Measurements from ENCODE around the gene MBP. TPM values are rescaled to one million over a fixed set of nuclear protein-coding genes. Genes with fewer than 3 reads are reported as not detected.

The MBP gene
- total and polyA plus RNA-seq, 4 experiments from 2014 or later = 92.2 to 187 (median 149) TPM

DNA sequence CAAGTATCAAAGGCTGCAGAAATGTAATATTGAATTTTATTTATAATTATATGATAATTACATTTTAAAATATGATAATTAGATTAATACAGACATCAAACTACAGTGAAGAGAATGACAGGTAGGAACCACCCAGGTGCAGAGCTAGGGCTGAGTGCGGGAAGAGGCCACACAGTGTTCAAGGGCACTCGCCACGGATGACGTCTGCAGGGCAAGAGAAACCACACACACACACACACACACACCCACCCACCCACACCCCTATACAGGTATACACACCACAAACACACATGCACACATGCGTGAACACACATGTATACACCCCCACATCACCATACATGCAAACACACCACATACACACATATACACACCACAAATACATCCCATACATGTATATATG, 41.2 kb downstream of the MBP start:
- CTCF ChIA-PET (ENCODE audit: partially characterized antibody) = interaction anchor here (1.3 kb wide), 1 partner anchor 18 kb away, joined by 3 read pairs; no protein-coding TSS in a partner anchor
- DNase-seq = no peak
- Mint-ChIP-seq H3K27me3 (no peaks in the 10 kb centered on the region), H3K4me1 (peaks cover 52 to 83% (median 68%) of the 10 kb centered on the region in 4 donors), H3K9me3 (no peaks in the 10 kb centered on the region), H3K36me3 (peaks cover 37 to 55% of the 10 kb centered on the region in 2 donors), H3K4me3 (peak overlapping the region in 2 of 8 donors; percentile 33 to 48), H3K27ac (peak overlapping the region in 6 of 7 donors; percentile 1 to 87 (median 66))
- peaks cover 72% of the 10 kb centered on the region for H3K4me1 ChIP-seq (ENCODE audit: insufficient read depth, low read length)
- no peaks in the 10 kb centered on the region for H3K9me3 ChIP-seq (ENCODE audit: control insufficient read depth in 1 of 2, low read length in 2 of 2)
- H3K27me3 ChIP-seq (ENCODE audit: insufficient read depth, low read length) = no peaks in the 10 kb centered on the region
- H3K36me3 ChIP-seq (ENCODE audit: insufficient read depth, low read length) = peaks cover 16% of the 10 kb centered on the region
- no peak overlapping the region for H3K27ac ChIP-seq (ENCODE audit: low read depth, low read length)
- POLR2A ChIA-PET (ENCODE audit: partially characterized antibody) = interaction anchor here (1.0 kb wide), 2 partner anchors 21 to 41 kb away, joined by 3 read pairs; partner anchors contain the start of gene MBP
- H3K4me3 ChIP-seq (ENCODE audit: low read length in 2 of 2) = no peak overlapping the region
- intact Hi-C loops (cut with micrococcal nuclease) = no loop called here

DNA sequence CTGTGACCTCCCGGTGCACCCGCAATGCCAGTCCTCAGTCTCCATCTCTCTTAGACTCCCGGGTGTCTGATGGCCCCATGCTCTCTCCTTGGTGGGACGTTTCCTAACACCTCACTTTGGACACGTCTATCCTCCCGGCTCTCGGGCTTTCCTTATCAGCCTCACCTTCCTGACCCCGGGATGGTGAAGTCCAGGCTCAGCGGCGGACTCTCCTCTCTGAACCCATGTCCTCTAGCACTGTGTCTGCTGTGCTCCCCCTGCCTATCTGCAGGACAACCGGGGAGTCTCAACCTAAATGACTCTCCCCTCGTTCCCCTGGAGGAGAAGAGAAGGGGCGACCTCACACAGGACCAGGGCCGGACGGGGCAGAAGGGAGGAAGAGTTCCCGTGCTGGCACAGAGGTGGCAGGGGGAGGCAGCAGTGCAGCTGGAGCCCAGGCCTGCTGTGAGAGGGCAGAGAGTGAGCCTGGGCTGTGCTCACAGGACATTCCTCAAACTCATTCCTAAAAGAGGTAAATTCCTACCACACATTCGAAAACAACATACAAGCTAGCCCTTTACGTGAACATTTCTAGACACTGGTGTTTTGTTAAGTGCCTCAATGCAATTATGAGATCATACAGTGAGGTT, 41.9 kb downstream of the MBP start:
- peak overlapping the region in 3 of 8 donors; percentile 33 to 69 (median 37) for H3K4me3 Mint-ChIP-seq
- no peaks in the 10 kb centered on the region for H3K27me3 Mint-ChIP-seq
- peaks cover 71% of the 10 kb centered on the region for H3K4me1 ChIP-seq (ENCODE audit: insufficient read depth, low read length)

GRCh38 chr18:77089723-77090285, 42.8 kb downstream of the MBP start:
- no peaks in the 10 kb centered on the region for H3K27me3 ChIP-seq (ENCODE audit: insufficient read depth, low read length)
- ChIA-PET CTCF (ENCODE audit: partially characterized antibody) (interaction anchor here (1.1 kb wide), 1 partner anchor 12 kb away, joined by 5 read pairs; no protein-coding TSS in a partner anchor), POLR2A (ENCODE audit: partially characterized antibody) (no interaction called here)
- no peaks in the 10 kb centered on the region for H3K9me3 Mint-ChIP-seq
- no peaks in the 10 kb centered on the region for H3K9me3 ChIP-seq (ENCODE audit: control insufficient read depth in 1 of 2, low read length in 2 of 2)
- H3K27ac Mint-ChIP-seq = peak overlapping the region; percentile 58 to 89 (median 74)
- intact Hi-C loops (cut with micrococcal nuclease) = no loop called here
- DNase-seq = no peak
- H3K36me3 ChIP-seq (ENCODE audit: insufficient read depth, low read length) = peaks cover 14% of the 10 kb centered on the region
- no peaks in the 10 kb centered on the region for H3K27me3 Mint-ChIP-seq
- H3K4me3 ChIP-seq (ENCODE audit: low read length in 2 of 2) = no peak overlapping the region
- H3K27ac ChIP-seq (ENCODE audit: low read depth, low read length) = no peak overlapping the region
- peaks cover 68% of the 10 kb centered on the region for H3K4me1 ChIP-seq (ENCODE audit: insufficient read depth, low read length)
- H3K36me3 Mint-ChIP-seq = peaks cover 34 to 51% of the 10 kb centered on the region in 2 donors
- H3K4me3 Mint-ChIP-seq = no peak overlapping the region
- peaks cover 54 to 83% (median 67%) of the 10 kb centered on the region in 4 donors for H3K4me1 Mint-ChIP-seq

More for the DNA sequence above, 41.9 kb downstream of the MBP start:
- POLR2A ChIA-PET (ENCODE audit: partially characterized antibody) = interaction anchor here (1.0 kb wide), 2 partner anchors 20 to 42 kb away, joined by 3 read pairs; partner anchors contain the start of gene MBP
- Mint-ChIP-seq H3K4me1 (peaks cover 58 to 83% (median 69%) of the 10 kb centered on the region in 4 donors), H3K9me3 (no peaks in the 10 kb centered on the region), H3K27ac (peak overlapping the region; percentile 58 to 89 (median 78)), H3K36me3 (peaks cover 40 to 56% of the 10 kb centered on the region in 2 donors)
- Histone ChIP-seq H3K27me3 (ENCODE audit: insufficient read depth, low read length) (no peaks in the 10 kb centered on the region), H3K9me3 (ENCODE audit: control insufficient read depth in 1 of 2, low read length in 2 of 2) (no peaks in the 10 kb centered on the region), H3K4me3 (ENCODE audit: low read length in 2 of 2) (no peak overlapping the region), H3K27ac (ENCODE audit: low read depth, low read length) (no peak overlapping the region), H3K36me3 (ENCODE audit: insufficient read depth, low read length) (peaks cover 16% of the 10 kb centered on the region)
- CTCF ChIA-PET (ENCODE audit: partially characterized antibody) = interaction anchor here (1.1 to 1.3 kb wide), 2 partner anchors 11 to 17 kb away, joined by 3 to 5 read pairs; no protein-coding TSS in a partner anchor
- DNase-seq = no peak
- intact Hi-C loops (cut with micrococcal nuclease) = no loop called here

- H3K27ac ChIP-seq (ENCODE audit: low read depth, low read length) = no peak overlapping the region
- DNase-seq = no peak
- ChIA-PET CTCF (ENCODE audit: partially characterized antibody) (no interaction called here), POLR2A (ENCODE audit: partially characterized antibody) (no interaction called here)
- no peaks in the 10 kb centered on the region for H3K9me3 ChIP-seq (ENCODE audit: control insufficient read depth in 1 of 2, low read length in 2 of 2)
- H3K4me3 ChIP-seq (ENCODE audit: low read length in 2 of 2) = no peak overlapping the region
- peak overlapping the region in 2 of 8 donors; percentile 7 to 12 for H3K4me3 Mint-ChIP-seq
- no peaks in the 10 kb centered on the region for H3K27me3 Mint-ChIP-seq
- H3K27me3 ChIP-seq (ENCODE audit: insufficient read depth, low read length) = no peaks in the 10 kb centered on the region
- H3K36me3 ChIP-seq (ENCODE audit: insufficient read depth, low read length) = peaks cover 8% of the 10 kb centered on the region
- H3K4me1 ChIP-seq (ENCODE audit: insufficient read depth, low read length) = peaks cover 68% of the 10 kb centered on the region
- intact Hi-C loops (cut with micrococcal nuclease) = no loop called here
- H3K9me3 Mint-ChIP-seq = no peaks in the 10 kb centered on the region
- peak overlapping the region; percentile 58 to 90 (median 78) for H3K27ac Mint-ChIP-seq
- H3K4me1 Mint-ChIP-seq = peaks cover 58 to 83% (median 68%) of the 10 kb centered on the region in 4 donors
- H3K36me3 Mint-ChIP-seq = peaks cover 31 to 53% of the 10 kb centered on the region in 2 donors
These were observed 43.4 kb downstream of the MBP start for GRCh38 chr18:77088963-77089722.

- Mint-ChIP-seq H3K4me1 (peaks cover 59 to 85% (median 69%) of the 10 kb centered on the region in 4 donors), H3K4me3 (no peak overlapping the region), H3K36me3 (peaks cover 29 to 54% of the 10 kb centered on the region in 2 donors), H3K27ac (no peak overlapping the region), H3K9me3 (no peaks in the 10 kb centered on the region), H3K27me3 (no peaks in the 10 kb centered on the region)
- no peak overlapping the region for H3K4me3 ChIP-seq (ENCODE audit: low read length in 2 of 2)
- DNase-seq = no peak
- H3K27ac ChIP-seq (ENCODE audit: low read depth, low read length) = no peak overlapping the region
- H3K4me1 ChIP-seq (ENCODE audit: insufficient read depth, low read length) = peaks cover 78% of the 10 kb centered on the region
- no peaks in the 10 kb centered on the region for H3K27me3 ChIP-seq (ENCODE audit: insufficient read depth, low read length)
- peaks cover 11% of the 10 kb centered on the region for H3K36me3 ChIP-seq (ENCODE audit: insufficient read depth, low read length)
- intact Hi-C loops (cut with micrococcal nuclease) = no loop called here
- POLR2A ChIA-PET (ENCODE audit: partially characterized antibody) = no interaction called here
- CTCF ChIA-PET (ENCODE audit: partially characterized antibody) = no interaction called here
- no peaks in the 10 kb centered on the region for H3K9me3 ChIP-seq (ENCODE audit: control insufficient read depth in 1 of 2, low read length in 2 of 2)
These were observed 45.0 kb downstream of the MBP start for GRCh38 chr18:77087393-77088141.

DNA sequence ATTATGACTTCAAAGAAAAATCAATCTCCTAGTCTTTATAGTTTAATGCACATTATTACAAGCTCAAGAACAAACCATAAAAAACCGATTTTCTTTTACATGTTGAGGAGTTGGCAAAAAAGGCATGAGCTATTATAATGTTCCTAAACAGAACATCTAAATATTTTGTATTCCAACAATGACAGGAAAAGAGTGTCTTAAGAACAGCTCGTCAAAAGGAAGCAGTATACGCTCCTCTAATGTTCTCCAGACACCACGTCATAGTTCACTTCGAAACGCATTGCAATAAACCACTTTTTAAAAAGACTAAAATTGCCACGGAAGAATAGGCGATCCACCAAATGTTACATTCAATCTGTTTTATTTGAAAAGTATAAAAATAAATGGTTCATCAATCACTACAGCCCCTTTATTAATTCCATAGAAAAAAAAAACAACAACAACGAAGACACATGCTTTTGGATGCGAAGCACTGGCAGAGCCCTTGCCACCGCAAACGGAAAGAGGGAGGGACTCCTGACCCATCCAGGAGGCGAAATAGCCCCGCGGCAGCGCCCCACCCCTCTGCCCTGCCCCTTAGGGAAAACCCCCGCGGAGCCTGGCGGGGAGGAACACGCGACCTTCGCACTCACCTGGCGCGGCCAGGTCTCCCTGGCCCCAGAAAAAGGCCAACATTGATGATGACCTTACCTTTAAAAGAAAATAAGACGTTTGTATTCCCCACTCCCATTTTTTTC, 45.8 kb downstream of the MBP start:
- peaks cover 27 to 52% of the 10 kb centered on the region in 2 donors for H3K36me3 Mint-ChIP-seq
- Histone ChIP-seq H3K4me3 (ENCODE audit: low read length in 2 of 2) (no peak overlapping the region), H3K36me3 (ENCODE audit: insufficient read depth, low read length) (peaks cover 15% of the 10 kb centered on the region), H3K27me3 (ENCODE audit: insufficient read depth, low read length) (no peaks in the 10 kb centered on the region), H3K4me1 (ENCODE audit: insufficient read depth, low read length) (peaks cover 78% of the 10 kb centered on the region), H3K27ac (ENCODE audit: low read depth, low read length) (no peak overlapping the region), H3K9me3 (ENCODE audit: control insufficient read depth in 1 of 2, low read length in 2 of 2) (no peaks in the 10 kb centered on the region)
- intact Hi-C loops (cut with micrococcal nuclease) = no loop called here
- no peaks in the 10 kb centered on the region for H3K27me3 Mint-ChIP-seq
- CTCF ChIA-PET (ENCODE audit: partially characterized antibody) = interaction anchor here (1.8 kb wide), 1 partner anchor 16 kb away, joined by 5 read pairs; no protein-coding TSS in a partner anchor
- no peaks in the 10 kb centered on the region for H3K9me3 Mint-ChIP-seq
- POLR2A ChIA-PET (ENCODE audit: partially characterized antibody) = interaction anchor here (0.9 to 2.6 kb wide), 4 partner anchors 14 to 21 kb away, joined by 3 to 9 read pairs (median 3); no protein-coding TSS in a partner anchor
- peaks cover 56 to 85% (median 68%) of the 10 kb centered on the region in 4 donors for H3K4me1 Mint-ChIP-seq
- no peak for DNase-seq
- peak overlapping the region in 1 of 8 donors; percentile 32 for H3K4me3 Mint-ChIP-seq
- peak overlapping the region in 6 of 7 donors; percentile 9 to 81 (median 48) for H3K27ac Mint-ChIP-seq
